NCI-H748 (cell line): Measurements from ENCODE around the gene TUBG2.
"Not testable (repeated sequence)": the region's sequence is repeated elsewhere in the genome, so short reads cannot be mapped to it uniquely, and the experiment has no call there.

Experiments
- DNase-seq: peaks from one replicate; lab custom pipeline; 2025; ENCODE audit not compliant: unreplicated experiment; lab: John Stamatoyannopoulos, UW

TUBG2 gene

GRCh38 chr17:42653179-42654124 lies 5.6 kb upstream of the TUBG2 start:
- DNase-seq, result no peak

GRCh38 chr17:42655528-42655927 lies 3.6 kb upstream of the TUBG2 start:
- DNase-seq, result no peak

GRCh38 chr17:42657824-42658588 lies 1.1 kb upstream of the TUBG2 start:
- DNase-seq, result no peak

- not testable (repeated sequence) for DNase-seq
Measured at GRCh38 chr17:42659932-42660274, 819 bp downstream of the TUBG2 start.

GRCh38 chr17:42660692-42661345 lies 1.7 kb downstream of the TUBG2 start:
- DNase-seq, result no peak

GRCh38 chr17:42665581-42666001 lies 6.5 kb downstream of the TUBG2 start:
- no peak for DNase-seq

GRCh38 chr17:42666126-42666525 lies 7.0 kb downstream of the TUBG2 start:
- DNase-seq, result not testable (repeated sequence)

GRCh38 chr17:42667088-42667951 lies 8.2 kb downstream of the TUBG2 start:
- DNase-seq, result no peak

GRCh38 chr17:42669705-42669976 lies 10.6 kb downstream of the TUBG2 start:
- no peak for DNase-seq

- no peak for DNase-seq
Measured at GRCh38 chr17:42669977-42670788, 11.1 kb downstream of the TUBG2 start.

- DNase-seq, result no peak
Measured at GRCh38 chr17:42670789-42671657, 11.9 kb downstream of the TUBG2 start.

- no peak for DNase-seq
Measured at GRCh38 chr17:42672038-42672437, 13.0 kb downstream of the TUBG2 start.

- DNase-seq, result no peak
Measured at GRCh38 chr17:42673266-42673884, 14.3 kb downstream of the TUBG2 start.

GRCh38 chr17:42673885-42674754 lies 15.0 kb downstream of the TUBG2 start:
- DNase-seq, result no peak

GRCh38 chr17:42674755-42675347 lies 15.8 kb downstream of the TUBG2 start:
- peak; percentile 75 for DNase-seq

- DNase-seq, result peak; percentile 75
Measured at GRCh38 chr17:42675348-42675964, 16.4 kb downstream of the TUBG2 start.

GRCh38 chr17:42675965-42676423 lies 16.9 kb downstream of the TUBG2 start:
- peak; percentile 69 for DNase-seq
